ENCODE results near the gene TMSB4X.

TMSB4X gene

GRCh38 chrX:12948495-12948894 lies 26.4 kb upstream of the TMSB4X start:
- Histone ChIP-seq H3K4me1 (ENCODE audit: low read length) (peaks cover 67% of the 10 kb centered on the region), H3K27ac (ENCODE audit: low read length) (peak overlapping the region; percentile 98), H4K20me1 (ENCODE audit: insufficient read depth, low read length) (no peaks in the 10 kb centered on the region), H3K27me3 (ENCODE audit: low read depth, low read length) (no peaks in the 10 kb centered on the region), H3K9ac (ENCODE audit: low read length) (peak overlapping the region; percentile 87), H3K4me2 (ENCODE audit: low read length) (peak overlapping the region; percentile 87), H3K36me3 (replicated peaks; ENCODE audit: low read depth, low read length) (no peaks in the 10 kb centered on the region), H3K4me3 (ENCODE audit: low read length) (no peak overlapping the region; the same call in 1 of the 2 replicates), H3K79me2 (ENCODE audit: low read length) (peaks cover 52% of the 10 kb centered on the region), H2AFZ (ENCODE audit: low read depth, low read length) (no peak overlapping the region), H3K9me3 (ENCODE audit: insufficient read depth, low read length) (no peaks in the 10 kb centered on the region)
- TF ChIP-seq EZH2phosphoT487 (IDR thresholded peaks at IDR 0.05; ENCODE audit: low read depth) (no peak), CTCF (IDR thresholded peaks at IDR 0.05; ENCODE audit: low read depth, low read length) (no peak)

- Histone ChIP-seq H3K27ac (ENCODE audit: low read length) (peak overlapping the region; percentile 98), H3K27me3 (ENCODE audit: low read depth, low read length) (no peaks in the 10 kb centered on the region), H3K9ac (ENCODE audit: low read length) (peak overlapping the region; percentile 87), H3K4me1 (ENCODE audit: low read length) (peaks cover 73% of the 10 kb centered on the region), H4K20me1 (ENCODE audit: insufficient read depth, low read length) (no peaks in the 10 kb centered on the region), H3K4me2 (ENCODE audit: low read length) (peak overlapping the region; percentile 87), H2AFZ (ENCODE audit: low read depth, low read length) (no peak overlapping the region), H3K9me3 (ENCODE audit: insufficient read depth, low read length) (no peaks in the 10 kb centered on the region), H3K79me2 (ENCODE audit: low read length) (peaks cover 58% of the 10 kb centered on the region), H3K36me3 (replicated peaks; ENCODE audit: low read depth, low read length) (no peaks in the 10 kb centered on the region), H3K4me3 (ENCODE audit: low read length) (peak overlapping the region; percentile 73)
- TF ChIP-seq EZH2phosphoT487 (IDR thresholded peaks at IDR 0.05; ENCODE audit: low read depth) (no peak), CTCF (IDR thresholded peaks at IDR 0.05; ENCODE audit: low read depth, low read length) (no peak)
These were observed 25.5 kb upstream of the TMSB4X start for GRCh38 chrX:12949205-12949926.

GRCh38 chrX:12949927-12950656 lies 24.8 kb upstream of the TMSB4X start:
- Histone ChIP-seq H3K4me3 (ENCODE audit: low read length) (peak overlapping the region; percentile 73), H3K27me3 (ENCODE audit: low read depth, low read length) (no peaks in the 10 kb centered on the region), H4K20me1 (ENCODE audit: insufficient read depth, low read length) (no peaks in the 10 kb centered on the region), H3K79me2 (ENCODE audit: low read length) (peaks cover 66% of the 10 kb centered on the region), H3K4me1 (ENCODE audit: low read length) (peaks cover 80% of the 10 kb centered on the region), H3K9me3 (ENCODE audit: insufficient read depth, low read length) (no peaks in the 10 kb centered on the region), H3K27ac (ENCODE audit: low read length) (peak overlapping the region; percentile 98), H2AFZ (ENCODE audit: low read depth, low read length) (no peak overlapping the region), H3K4me2 (ENCODE audit: low read length) (peak overlapping the region; percentile 87), H3K36me3 (replicated peaks; ENCODE audit: low read depth, low read length) (no peaks in the 10 kb centered on the region), H3K9ac (ENCODE audit: low read length) (peak overlapping the region; percentile 87)
- TF ChIP-seq EZH2phosphoT487 (IDR thresholded peaks at IDR 0.05; ENCODE audit: low read depth) (no peak), CTCF (IDR thresholded peaks at IDR 0.05; ENCODE audit: low read depth, low read length) (no peak)

- H3K36me3 ChIP-seq (replicated peaks; ENCODE audit: low read depth, low read length): no peaks in the 10 kb centered on the region
- TF ChIP-seq EZH2phosphoT487 (IDR thresholded peaks at IDR 0.05; ENCODE audit: low read depth): no peak
- TF ChIP-seq CTCF (IDR thresholded peaks at IDR 0.05; ENCODE audit: low read depth, low read length): peak; percentile 76
- H3K4me1 ChIP-seq (ENCODE audit: low read length): peaks cover 89% of the 10 kb centered on the region
- no peaks in the 10 kb centered on the region for H4K20me1 ChIP-seq (ENCODE audit: insufficient read depth, low read length)
- peak overlapping the region; percentile 67 for H3K4me3 ChIP-seq (ENCODE audit: low read length)
- H3K27me3 ChIP-seq (ENCODE audit: low read depth, low read length): no peaks in the 10 kb centered on the region
- H3K79me2 ChIP-seq (ENCODE audit: low read length): peaks cover 70% of the 10 kb centered on the region
- H3K27ac ChIP-seq (ENCODE audit: low read length): peak overlapping the region; percentile 98
- H3K9ac ChIP-seq (ENCODE audit: low read length): peak overlapping the region; percentile 87
- H3K9me3 ChIP-seq (ENCODE audit: insufficient read depth, low read length): no peaks in the 10 kb centered on the region
- no peak overlapping the region for H2AFZ ChIP-seq (ENCODE audit: low read depth, low read length)
- H3K4me2 ChIP-seq (ENCODE audit: low read length): peak overlapping the region; percentile 87
These were observed 23.9 kb upstream of the TMSB4X start for GRCh38 chrX:12950851-12951594.
